Suppressor macrophage treated with lipopolysaccharide for 4 hours (primary cell): ENCODE measurements around the gene PELI2.

Experiments used
- DNase-seq: peaks from one replicate; pipeline ENCODE4 v3.0.0-alpha.2; 2020

PELI2 gene

GRCh38 chr14:56117765-56118610, at the start of gene PELI2:
PELI2 (plus strand) TSS chr14:56118411; CDS start chr14:56118661, 250 bp downstream.
- DNase-seq = peak; percentile 70

GRCh38 chr14:56073799-56074198, 44.4 kb upstream of the PELI2 start:
- DNase-seq = no peak

GRCh38 chr14:56075301-56075700, 42.9 kb upstream of the PELI2 start:
- no peak for DNase-seq

- no peak for DNase-seq
These were observed 37.1 kb upstream of the PELI2 start for GRCh38 chr14:56081139-56081538.

- DNase-seq = no peak
These were observed 35.3 kb upstream of the PELI2 start for GRCh38 chr14:56082880-56083279.

GRCh38 chr14:56085471-56085870, 32.7 kb upstream of the PELI2 start:
- DNase-seq = no peak

GRCh38 chr14:56087671-56088471, 30.3 kb upstream of the PELI2 start:
- no peak for DNase-seq

GRCh38 chr14:56088941-56089340, 29.3 kb upstream of the PELI2 start:
- DNase-seq = no peak

- peak; percentile 84 for DNase-seq
These were observed 25.4 kb upstream of the PELI2 start for GRCh38 chr14:56092763-56093162.

GRCh38 chr14:56094076-56094475, 24.1 kb upstream of the PELI2 start:
- DNase-seq = no peak

GRCh38 chr14:56098021-56098420, 20.2 kb upstream of the PELI2 start:
- DNase-seq = no peak

- DNase-seq = no peak
These were observed 19.0 kb upstream of the PELI2 start for GRCh38 chr14:56099081-56099797.

- DNase-seq = no peak
These were observed 17.7 kb upstream of the PELI2 start for GRCh38 chr14:56100556-56100955.

- no peak for DNase-seq
These were observed 15.3 kb upstream of the PELI2 start for GRCh38 chr14:56102941-56103340.

- DNase-seq = no peak
These were observed 10.6 kb upstream of the PELI2 start for GRCh38 chr14:56107615-56108014.

- DNase-seq = no peak
These were observed 10.2 kb upstream of the PELI2 start for GRCh38 chr14:56108057-56108456.

- peak; percentile 38 for DNase-seq
These were observed 5.4 kb upstream of the PELI2 start for GRCh38 chr14:56112781-56113180.

- no peak for DNase-seq
These were observed 2.8 kb upstream of the PELI2 start for GRCh38 chr14:56115334-56115870.

GRCh38 chr14:56115976-56116893, 2.0 kb upstream of the PELI2 start:
- no peak for DNase-seq

GRCh38 chr14:56118611-56119181, 485 bp downstream of the PELI2 start:
- DNase-seq = peak; percentile 35

- DNase-seq = peak; percentile 47
These were observed 1.2 kb downstream of the PELI2 start for GRCh38 chr14:56119201-56119981.
